Smooth muscle cell (in vitro differentiated cells): ENCODE data around the gene TGFA. TPM values are rescaled to one million over a fixed set of nuclear protein-coding genes. Genes with fewer than 3 reads are reported as not detected.

Source experiments
- DNase-seq: peaks from one replicate; lab custom pipeline; 2025; ENCODE audit not compliant: unreplicated experiment; lab: John Stamatoyannopoulos, UW
- H2AFZ ChIP-seq: fragments of 200-600 bp; sonication (generic); 2 replicates; pipeline ENCODE4 v1.6.0; 2016; ENCODE audit warnings: antibody characterized with exemption, low read depth, mild to moderate bottlenecking
- H3F3A ChIP-seq: fragments of 200-600 bp; sonication (generic); 2 replicates; pipeline ENCODE4 v1.6.0; 2017; ENCODE audit warnings: antibody characterized with exemption, low read depth
- H3K27ac ChIP-seq: fragments of 200-600 bp; sonication (generic); 2 replicates; pipeline ENCODE4 v1.5.1; 2016; ENCODE audit warnings: low read depth, mild to moderate bottlenecking
- H3K27me3 ChIP-seq: fragments of 200-600 bp; sonication (generic); 2 replicates; pipeline ENCODE4 v1.6.1; 2016; ENCODE audit warnings: low read depth, mild to moderate bottlenecking
- H3K36me3 ChIP-seq: fragments of 200-600 bp; sonication (generic); 2 replicates; pipeline ENCODE4 v1.5.1; 2016; ENCODE audit warnings: low read depth
- H3K4me1 ChIP-seq: fragments of 200-600 bp; sonication (generic); 2 replicates; pipeline ENCODE4 v1.5.1; 2016; ENCODE audit warnings: low read depth
- H3K4me2 ChIP-seq: fragments of 200-600 bp; sonication (generic); 2 replicates; pipeline ENCODE4 v1.6.0; 2016; ENCODE audit warnings: mild to moderate bottlenecking
- H3K4me3 ChIP-seq: fragments of 200-600 bp; sonication (generic); 2 replicates; pipeline ENCODE4 v1.5.1; 2016; ENCODE audit warnings: mild to moderate bottlenecking
- H3K79me2 ChIP-seq: fragments of 200-600 bp; sonication (generic); 2 replicates; pipeline ENCODE4 v1.6.0; 2016; ENCODE audit warnings: low read depth, mild to moderate bottlenecking
- H3K9ac ChIP-seq: fragments of 200-600 bp; sonication (generic); 2 replicates; pipeline ENCODE4 v1.6.0; 2016; ENCODE audit warnings: low read depth
- H3K9me3 ChIP-seq: fragments of 200-600 bp; sonication (generic); replicated peaks from 2 replicates; pipeline ENCODE4 v1.5.1; 2016; ENCODE audit warnings: low read depth
- H4K20me1 ChIP-seq: fragments of 200-600 bp; sonication (generic); 2 replicates; pipeline ENCODE4 v1.6.0; 2016; ENCODE audit warnings: low read depth
- WGBS: methylation state at CpG from one replicate; pipeline ENCODE4 v1.1.7; 2016; ENCODE audit warnings: low lambda C conversion rate; 5-methylcytosine and 5-hydroxymethylcytosine counted together
- polyA plus RNA-seq: library from polyadenylated mRNA; unstranded; fragments of >200 nt; fragmentation: Nextera tagmentation; extraction: Ambion mirVana; gene quantifications from 2 replicates; pipeline ENCODE4 v1.2.1, GENCODE V29; 2016
- total RNA-seq: library from RNA; depleted of rRNA; stranded (reverse); fragments of >200 nt; gene quantifications from 2 replicates; pipeline ENCODE4 v1.2.3, GENCODE V29; 2014
- TF ChIP-seq, protein P1 (sequence below): fragments of 200-600 bp; sonication (generic); IDR thresholded peaks from 2 replicates; pipeline ENCODE4 v1.5.1; 2017; ENCODE audit warnings: borderline replicate concordance, mild to moderate bottlenecking, antibody characterized with exemption; ENCODE audit not compliant: insufficient read depth, poor library complexity, severe bottlenecking

TGFA gene
- total and polyA plus RNA-seq, 2 experiments from 2014 or later: 0.21 to 2.4 TPM

DNA sequence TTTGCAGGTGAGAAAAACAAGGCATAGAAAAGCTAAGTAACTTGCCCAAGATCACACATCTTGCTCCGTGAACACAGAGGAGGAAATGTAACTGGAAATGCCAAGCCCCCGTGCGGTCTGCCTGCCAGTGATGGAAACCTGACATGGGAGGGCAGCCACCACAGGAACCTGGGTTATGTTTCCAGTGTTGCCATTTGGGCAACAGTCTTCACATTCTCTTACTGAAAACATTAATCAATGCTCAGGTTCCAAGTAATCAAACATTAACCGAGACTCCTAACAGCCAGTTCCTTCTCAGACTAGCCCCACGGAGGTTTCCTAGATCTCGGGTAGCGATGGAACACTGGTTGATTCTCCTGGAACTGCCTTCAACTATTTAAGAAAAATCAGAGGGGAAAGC lies 2.5 kb downstream of the TGFA start:
- H3K27ac ChIP-seq: no peak overlapping the region
- TF ChIP-seq, protein P1, sequence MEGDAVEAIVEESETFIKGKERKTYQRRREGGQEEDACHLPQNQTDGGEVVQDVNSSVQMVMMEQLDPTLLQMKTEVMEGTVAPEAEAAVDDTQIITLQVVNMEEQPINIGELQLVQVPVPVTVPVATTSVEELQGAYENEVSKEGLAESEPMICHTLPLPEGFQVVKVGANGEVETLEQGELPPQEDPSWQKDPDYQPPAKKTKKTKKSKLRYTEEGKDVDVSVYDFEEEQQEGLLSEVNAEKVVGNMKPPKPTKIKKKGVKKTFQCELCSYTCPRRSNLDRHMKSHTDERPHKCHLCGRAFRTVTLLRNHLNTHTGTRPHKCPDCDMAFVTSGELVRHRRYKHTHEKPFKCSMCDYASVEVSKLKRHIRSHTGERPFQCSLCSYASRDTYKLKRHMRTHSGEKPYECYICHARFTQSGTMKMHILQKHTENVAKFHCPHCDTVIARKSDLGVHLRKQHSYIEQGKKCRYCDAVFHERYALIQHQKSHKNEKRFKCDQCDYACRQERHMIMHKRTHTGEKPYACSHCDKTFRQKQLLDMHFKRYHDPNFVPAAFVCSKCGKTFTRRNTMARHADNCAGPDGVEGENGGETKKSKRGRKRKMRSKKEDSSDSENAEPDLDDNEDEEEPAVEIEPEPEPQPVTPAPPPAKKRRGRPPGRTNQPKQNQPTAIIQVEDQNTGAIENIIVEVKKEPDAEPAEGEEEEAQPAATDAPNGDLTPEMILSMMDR: no peak
- H3K4me2 ChIP-seq: no peak overlapping the region

DNA sequence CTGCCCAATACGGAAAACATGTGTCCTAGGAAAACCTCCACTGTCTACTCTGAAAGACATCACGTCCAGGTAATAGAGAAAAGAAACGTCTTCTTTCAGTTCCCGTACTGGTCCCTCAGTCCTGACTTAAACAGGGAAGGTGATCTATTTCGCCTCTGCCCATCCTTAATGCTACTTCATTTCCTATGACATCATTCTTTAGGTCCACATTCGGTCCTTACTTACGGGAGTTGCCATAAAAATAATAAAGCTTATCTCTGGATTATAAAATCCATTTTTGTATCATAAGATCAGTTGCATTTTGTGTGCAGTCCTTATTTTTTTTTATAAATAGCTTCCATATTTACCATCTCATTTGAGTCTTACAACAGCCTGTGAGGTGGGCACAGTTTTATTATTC lies 3.7 kb downstream of the TGFA start:
- Histone ChIP-seq H3K9ac (no peak overlapping the region), H3K79me2 (no peaks in the 10 kb centered on the region), H3K36me3 (no peaks in the 10 kb centered on the region), H3K9me3 (no peaks in the 10 kb centered on the region), H3K4me2 (no peak overlapping the region), H3F3A (peaks cover 6% of the 10 kb centered on the region), H3K27ac (no peak overlapping the region), H2AFZ (no peak overlapping the region), H4K20me1 (no peaks in the 10 kb centered on the region), H3K27me3 (peaks cover 53% of the 10 kb centered on the region), H3K4me1 (peaks cover 13% of the 10 kb centered on the region), H3K4me3 (no peak overlapping the region)
- TF ChIP-seq, protein P1: no peak
- DNase-seq: no peak
- WGBS: 94% methylated on average over 7 of the region's 7 CpGs

More for the DNA sequence above, 2.5 kb downstream of the TGFA start:
- H2AFZ ChIP-seq: no peak overlapping the region
- 88% methylated on average over 7 of the region's 7 CpGs for WGBS
- H4K20me1 ChIP-seq: no peaks in the 10 kb centered on the region
- no peaks in the 10 kb centered on the region for H3K9me3 ChIP-seq
- H3K4me3 ChIP-seq: no peak overlapping the region
- H3K27me3 ChIP-seq: peaks cover 56% of the 10 kb centered on the region
- H3K4me1 ChIP-seq: peaks cover 13% of the 10 kb centered on the region
- DNase-seq: no peak
- H3K9ac ChIP-seq: no peak overlapping the region
- H3K36me3 ChIP-seq: no peaks in the 10 kb centered on the region
- H3F3A ChIP-seq: peaks cover 6% of the 10 kb centered on the region
- no peaks in the 10 kb centered on the region for H3K79me2 ChIP-seq

DNA sequence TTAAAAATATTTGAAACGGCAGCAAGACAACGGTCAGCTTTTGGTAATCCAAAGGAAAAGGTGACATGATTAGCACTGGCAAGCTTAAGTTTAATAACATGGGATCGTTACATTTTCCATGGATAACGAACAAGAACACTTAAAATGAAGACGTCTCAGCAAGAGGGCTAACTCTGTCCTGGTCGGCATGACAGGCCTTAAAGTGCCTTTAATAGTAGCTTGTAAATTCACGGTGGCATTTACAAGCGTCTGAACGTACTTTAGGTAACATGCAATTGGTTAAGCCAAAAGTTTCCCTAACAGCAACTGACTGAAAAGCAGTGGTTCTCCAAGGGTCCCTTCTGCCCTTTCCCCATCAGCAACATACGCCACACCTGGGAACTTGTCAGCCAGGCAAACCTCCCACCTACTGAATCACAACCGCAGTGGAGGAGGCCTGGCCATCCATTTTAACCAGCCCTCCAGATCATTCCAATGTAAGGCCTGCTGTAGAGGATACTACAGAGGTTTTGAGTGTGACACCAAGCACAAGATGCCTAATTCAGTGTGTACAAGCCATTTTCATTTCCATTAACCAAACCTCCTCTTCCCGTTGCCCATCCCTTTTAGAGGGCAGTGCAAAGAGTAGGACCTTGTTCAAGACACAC lies 4.4 kb downstream of the TGFA start:
- no peaks in the 10 kb centered on the region for H3K9me3 ChIP-seq
- H3K4me1 ChIP-seq: peaks cover 10% of the 10 kb centered on the region
- H3F3A ChIP-seq: peaks cover 6% of the 10 kb centered on the region
- no peak overlapping the region for H3K4me2 ChIP-seq
- no peaks in the 10 kb centered on the region for H4K20me1 ChIP-seq
- no peak overlapping the region for H3K4me3 ChIP-seq
- peaks cover 53% of the 10 kb centered on the region for H3K27me3 ChIP-seq
- no peaks in the 10 kb centered on the region for H3K36me3 ChIP-seq
- no peak overlapping the region for H2AFZ ChIP-seq
- H3K79me2 ChIP-seq: no peaks in the 10 kb centered on the region
- DNase-seq: no peak
- WGBS: 52% methylated on average over 12 of the region's 12 CpGs
- H3K27ac ChIP-seq: no peak overlapping the region
- H3K9ac ChIP-seq: no peak overlapping the region
- TF ChIP-seq, protein P1: no peak

DNA sequence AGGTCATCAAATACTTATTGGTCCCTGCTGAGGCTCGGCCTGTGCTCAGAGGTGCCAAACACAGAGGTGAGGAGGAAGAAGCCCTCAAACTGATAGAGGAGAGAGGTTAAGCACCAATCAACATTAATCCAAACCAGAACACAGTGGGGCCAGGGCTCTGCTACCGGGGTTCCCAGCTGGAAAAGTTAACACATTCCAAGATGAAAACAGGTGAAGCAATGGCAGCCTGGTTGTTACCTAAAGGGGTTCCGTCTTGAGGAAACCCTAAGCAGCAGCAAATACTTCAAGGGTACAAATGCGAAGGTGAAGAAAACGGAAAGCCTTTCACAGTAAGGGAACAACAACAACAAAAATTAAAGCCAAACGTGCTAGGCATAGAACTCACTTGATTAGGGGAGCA lies 5.4 kb downstream of the TGFA start:
- Histone ChIP-seq H3K4me3 (no peak overlapping the region), H3F3A (peaks cover 6% of the 10 kb centered on the region), H3K4me1 (peaks cover 9% of the 10 kb centered on the region), H3K79me2 (no peaks in the 10 kb centered on the region), H4K20me1 (no peaks in the 10 kb centered on the region), H3K27ac (no peak overlapping the region), H3K27me3 (peaks cover 46% of the 10 kb centered on the region), H3K36me3 (no peaks in the 10 kb centered on the region), H3K9me3 (no peaks in the 10 kb centered on the region), H3K9ac (no peak overlapping the region), H3K4me2 (no peak overlapping the region), H2AFZ (no peak overlapping the region)
- 87% methylated on average over 6 of the region's 6 CpGs for WGBS
- DNase-seq: no peak
- TF ChIP-seq, protein P1: no peak
